ENCODE results near the gene DHX35.

DNA sequence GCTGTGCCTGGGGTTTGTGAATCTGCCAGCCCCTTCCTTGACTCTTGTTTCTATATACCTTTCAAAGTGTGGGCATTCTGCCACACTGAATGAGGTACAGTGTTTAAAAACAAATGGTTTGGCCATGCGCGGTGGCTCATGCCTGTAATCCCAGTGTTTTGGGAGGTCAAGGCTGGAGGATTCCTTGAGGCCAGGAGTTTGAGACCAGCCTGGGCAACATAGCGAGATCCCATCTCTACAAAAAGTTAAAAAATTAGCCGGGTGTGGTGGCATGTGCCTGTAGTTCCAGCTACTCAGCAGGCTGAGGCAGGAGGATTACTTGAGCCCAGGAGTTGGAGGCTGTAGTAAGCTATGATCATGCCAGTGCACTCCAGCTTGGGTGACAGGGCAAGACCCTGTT lies 30.2 kb upstream of the DHX35 start:
- TF ChIP-seq, protein P1, sequence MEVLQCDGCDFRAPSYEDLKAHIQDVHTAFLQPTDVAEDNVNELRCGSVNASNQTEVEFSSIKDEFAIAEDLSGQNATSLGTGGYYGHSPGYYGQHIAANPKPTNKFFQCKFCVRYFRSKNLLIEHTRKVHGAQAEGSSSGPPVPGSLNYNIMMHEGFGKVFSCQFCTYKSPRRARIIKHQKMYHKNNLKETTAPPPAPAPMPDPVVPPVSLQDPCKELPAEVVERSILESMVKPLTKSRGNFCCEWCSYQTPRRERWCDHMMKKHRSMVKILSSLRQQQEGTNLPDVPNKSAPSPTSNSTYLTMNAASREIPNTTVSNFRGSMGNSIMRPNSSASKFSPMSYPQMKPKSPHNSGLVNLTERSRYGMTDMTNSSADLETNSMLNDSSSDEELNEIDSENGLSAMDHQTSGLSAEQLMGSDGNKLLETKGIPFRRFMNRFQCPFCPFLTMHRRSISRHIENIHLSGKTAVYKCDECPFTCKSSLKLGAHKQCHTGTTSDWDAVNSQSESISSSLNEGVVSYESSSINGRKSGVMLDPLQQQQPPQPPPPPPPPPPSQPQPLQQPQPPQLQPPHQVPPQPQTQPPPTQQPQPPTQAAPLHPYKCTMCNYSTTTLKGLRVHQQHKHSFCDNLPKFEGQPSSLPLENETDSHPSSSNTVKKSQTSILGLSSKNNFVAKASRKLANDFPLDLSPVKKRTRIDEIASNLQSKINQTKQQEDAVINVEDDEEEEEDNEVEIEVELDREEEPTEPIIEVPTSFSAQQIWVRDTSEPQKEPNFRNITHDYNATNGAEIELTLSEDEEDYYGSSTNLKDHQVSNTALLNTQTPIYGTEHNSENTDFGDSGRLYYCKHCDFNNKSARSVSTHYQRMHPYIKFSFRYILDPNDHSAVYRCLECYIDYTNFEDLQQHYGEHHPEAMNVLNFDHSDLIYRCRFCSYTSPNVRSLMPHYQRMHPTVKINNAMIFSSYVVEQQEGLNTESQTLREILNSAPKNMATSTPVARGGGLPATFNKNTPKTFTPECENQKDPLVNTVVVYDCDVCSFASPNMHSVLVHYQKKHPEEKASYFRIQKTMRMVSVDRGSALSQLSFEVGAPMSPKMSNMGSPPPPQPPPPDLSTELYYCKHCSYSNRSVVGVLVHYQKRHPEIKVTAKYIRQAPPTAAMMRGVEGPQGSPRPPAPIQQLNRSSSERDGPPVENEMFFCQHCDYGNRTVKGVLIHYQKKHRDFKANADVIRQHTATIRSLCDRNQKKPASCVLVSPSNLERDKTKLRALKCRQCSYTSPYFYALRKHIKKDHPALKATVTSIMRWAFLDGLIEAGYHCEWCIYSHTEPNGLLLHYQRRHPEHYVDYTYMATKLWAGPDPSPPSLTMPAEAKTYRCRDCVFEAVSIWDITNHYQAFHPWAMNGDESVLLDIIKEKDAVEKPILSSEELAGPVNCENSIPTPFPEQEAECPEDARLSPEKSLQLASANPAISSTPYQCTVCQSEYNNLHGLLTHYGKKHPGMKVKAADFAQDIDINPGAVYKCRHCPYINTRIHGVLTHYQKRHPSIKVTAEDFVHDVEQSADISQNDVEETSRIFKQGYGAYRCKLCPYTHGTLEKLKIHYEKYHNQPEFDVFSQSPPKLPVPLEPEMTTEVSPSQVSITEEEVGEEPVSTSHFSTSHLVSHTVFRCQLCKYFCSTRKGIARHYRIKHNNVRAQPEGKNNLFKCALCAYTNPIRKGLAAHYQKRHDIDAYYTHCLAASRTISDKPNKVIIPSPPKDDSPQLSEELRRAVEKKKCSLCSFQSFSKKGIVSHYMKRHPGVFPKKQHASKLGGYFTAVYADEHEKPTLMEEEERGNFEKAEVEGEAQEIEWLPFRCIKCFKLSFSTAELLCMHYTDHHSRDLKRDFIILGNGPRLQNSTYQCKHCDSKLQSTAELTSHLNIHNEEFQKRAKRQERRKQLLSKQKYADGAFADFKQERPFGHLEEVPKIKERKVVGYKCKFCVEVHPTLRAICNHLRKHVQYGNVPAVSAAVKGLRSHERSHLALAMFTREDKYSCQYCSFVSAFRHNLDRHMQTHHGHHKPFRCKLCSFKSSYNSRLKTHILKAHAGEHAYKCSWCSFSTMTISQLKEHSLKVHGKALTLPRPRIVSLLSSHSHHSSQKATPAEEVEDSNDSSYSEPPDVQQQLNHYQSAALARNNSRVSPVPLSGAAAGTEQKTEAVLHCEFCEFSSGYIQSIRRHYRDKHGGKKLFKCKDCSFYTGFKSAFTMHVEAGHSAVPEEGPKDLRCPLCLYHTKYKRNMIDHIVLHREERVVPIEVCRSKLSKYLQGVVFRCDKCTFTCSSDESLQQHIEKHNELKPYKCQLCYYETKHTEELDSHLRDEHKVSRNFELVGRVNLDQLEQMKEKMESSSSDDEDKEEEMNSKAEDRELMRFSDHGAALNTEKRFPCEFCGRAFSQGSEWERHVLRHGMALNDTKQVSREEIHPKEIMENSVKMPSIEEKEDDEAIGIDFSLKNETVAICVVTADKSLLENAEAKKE (CRISPR knock-in tag; IDR thresholded peaks at IDR 0.05), result no peak
- TF ChIP-seq, protein P2, sequence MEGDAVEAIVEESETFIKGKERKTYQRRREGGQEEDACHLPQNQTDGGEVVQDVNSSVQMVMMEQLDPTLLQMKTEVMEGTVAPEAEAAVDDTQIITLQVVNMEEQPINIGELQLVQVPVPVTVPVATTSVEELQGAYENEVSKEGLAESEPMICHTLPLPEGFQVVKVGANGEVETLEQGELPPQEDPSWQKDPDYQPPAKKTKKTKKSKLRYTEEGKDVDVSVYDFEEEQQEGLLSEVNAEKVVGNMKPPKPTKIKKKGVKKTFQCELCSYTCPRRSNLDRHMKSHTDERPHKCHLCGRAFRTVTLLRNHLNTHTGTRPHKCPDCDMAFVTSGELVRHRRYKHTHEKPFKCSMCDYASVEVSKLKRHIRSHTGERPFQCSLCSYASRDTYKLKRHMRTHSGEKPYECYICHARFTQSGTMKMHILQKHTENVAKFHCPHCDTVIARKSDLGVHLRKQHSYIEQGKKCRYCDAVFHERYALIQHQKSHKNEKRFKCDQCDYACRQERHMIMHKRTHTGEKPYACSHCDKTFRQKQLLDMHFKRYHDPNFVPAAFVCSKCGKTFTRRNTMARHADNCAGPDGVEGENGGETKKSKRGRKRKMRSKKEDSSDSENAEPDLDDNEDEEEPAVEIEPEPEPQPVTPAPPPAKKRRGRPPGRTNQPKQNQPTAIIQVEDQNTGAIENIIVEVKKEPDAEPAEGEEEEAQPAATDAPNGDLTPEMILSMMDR (conservative IDR thresholded peaks at IDR 0.05; ENCODE audit: low read depth in 2 of 2), result no peak
- TF ChIP-seq EZH2 (IDR thresholded peaks at IDR 0.05; ENCODE audit: low read depth, unreplicated experiment) (no peak), ZNF114 (CRISPR knock-in tag; IDR thresholded peaks at IDR 0.05) (no peak), POLR2AphosphoS5 (IDR thresholded peaks at IDR 0.05; ENCODE audit: low read depth) (no peak), NANOG (IDR thresholded peaks at IDR 0.05; ENCODE audit: borderline replicate concordance) (no peak), JUNB (IDR thresholded peaks at IDR 0.05; ENCODE audit: unreplicated experiment) (no peak), CREB1 (CRISPR knock-in tag; IDR thresholded peaks at IDR 0.05; ENCODE audit: low read depth) (no peak), EZH2phosphoT487 (IDR thresholded peaks at IDR 0.05; ENCODE audit: unreplicated experiment) (no peak), ZNF331 (CRISPR knock-in tag; IDR thresholded peaks at IDR 0.05; ENCODE audit: low read depth) (no peak)
- TF ChIP-seq, protein P3, sequence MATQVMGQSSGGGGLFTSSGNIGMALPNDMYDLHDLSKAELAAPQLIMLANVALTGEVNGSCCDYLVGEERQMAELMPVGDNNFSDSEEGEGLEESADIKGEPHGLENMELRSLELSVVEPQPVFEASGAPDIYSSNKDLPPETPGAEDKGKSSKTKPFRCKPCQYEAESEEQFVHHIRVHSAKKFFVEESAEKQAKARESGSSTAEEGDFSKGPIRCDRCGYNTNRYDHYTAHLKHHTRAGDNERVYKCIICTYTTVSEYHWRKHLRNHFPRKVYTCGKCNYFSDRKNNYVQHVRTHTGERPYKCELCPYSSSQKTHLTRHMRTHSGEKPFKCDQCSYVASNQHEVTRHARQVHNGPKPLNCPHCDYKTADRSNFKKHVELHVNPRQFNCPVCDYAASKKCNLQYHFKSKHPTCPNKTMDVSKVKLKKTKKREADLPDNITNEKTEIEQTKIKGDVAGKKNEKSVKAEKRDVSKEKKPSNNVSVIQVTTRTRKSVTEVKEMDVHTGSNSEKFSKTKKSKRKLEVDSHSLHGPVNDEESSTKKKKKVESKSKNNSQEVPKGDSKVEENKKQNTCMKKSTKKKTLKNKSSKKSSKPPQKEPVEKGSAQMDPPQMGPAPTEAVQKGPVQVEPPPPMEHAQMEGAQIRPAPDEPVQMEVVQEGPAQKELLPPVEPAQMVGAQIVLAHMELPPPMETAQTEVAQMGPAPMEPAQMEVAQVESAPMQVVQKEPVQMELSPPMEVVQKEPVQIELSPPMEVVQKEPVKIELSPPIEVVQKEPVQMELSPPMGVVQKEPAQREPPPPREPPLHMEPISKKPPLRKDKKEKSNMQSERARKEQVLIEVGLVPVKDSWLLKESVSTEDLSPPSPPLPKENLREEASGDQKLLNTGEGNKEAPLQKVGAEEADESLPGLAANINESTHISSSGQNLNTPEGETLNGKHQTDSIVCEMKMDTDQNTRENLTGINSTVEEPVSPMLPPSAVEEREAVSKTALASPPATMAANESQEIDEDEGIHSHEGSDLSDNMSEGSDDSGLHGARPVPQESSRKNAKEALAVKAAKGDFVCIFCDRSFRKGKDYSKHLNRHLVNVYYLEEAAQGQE (IDR thresholded peaks at IDR 0.05; ENCODE audit: unreplicated experiment), result no peak
